ENCODE results near the gene SETD4. TPM values are rescaled to one million over a fixed set of nuclear protein-coding genes. Genes with fewer than 3 reads are reported as not detected.

Gene SETD4
- total RNA-seq, 1 donor from 2014 or later: 21.6 TPM

DNA sequence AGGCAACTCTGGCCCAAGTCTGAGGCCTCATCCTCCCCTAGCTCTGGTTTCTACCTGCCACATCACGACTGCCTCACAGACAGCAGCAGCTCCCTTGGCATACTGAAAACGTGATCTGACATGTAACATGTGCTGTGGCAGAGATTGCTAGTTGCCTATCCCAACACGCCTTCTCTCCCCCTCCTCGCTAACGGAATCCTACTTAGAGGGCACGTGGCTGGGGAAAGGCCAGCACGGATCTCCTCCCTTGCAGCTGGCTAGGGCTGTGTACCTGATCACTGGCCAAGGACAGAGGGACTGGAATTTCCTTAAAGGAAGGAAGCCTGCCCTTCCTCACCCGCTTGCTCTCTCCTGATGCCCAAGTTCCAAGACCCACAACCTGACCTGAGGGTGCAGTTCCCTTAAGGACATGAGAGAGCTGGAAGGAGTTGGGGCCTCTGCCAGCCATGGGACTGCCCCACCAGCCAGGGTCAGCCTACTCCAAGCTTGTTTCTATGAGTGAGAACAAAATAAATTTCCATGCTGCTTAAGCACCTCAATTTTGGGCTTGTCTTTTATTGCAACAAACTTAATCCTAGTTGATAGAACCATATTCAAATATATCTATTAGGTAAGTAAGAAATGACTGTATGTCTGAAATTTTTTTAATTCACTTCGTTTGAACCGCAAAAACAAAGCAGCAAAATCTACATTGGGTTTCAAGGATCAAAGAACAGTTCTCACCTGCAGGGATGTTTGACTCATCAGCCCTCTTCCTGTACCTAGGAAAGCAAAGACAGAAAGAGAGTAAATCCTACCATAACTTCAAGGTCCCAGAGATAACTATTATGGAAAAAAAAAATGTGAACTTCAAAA lies 7.2 kb downstream of the SETD4 start:
- no peak for DNase-seq (ENCODE audit: low spot score)
- H3K4me3 Mint-ChIP-seq: no peak overlapping the region
- Histone ChIP-seq H3K9me3 (ENCODE audit: low read depth) (no peaks in the 10 kb centered on the region), H3K79me2 (ENCODE audit: low read depth) (peaks cover 12% of the 10 kb centered on the region), H3K27me3 (no peaks in the 10 kb centered on the region), H3K27ac (no peak overlapping the region), H3K9ac (no peak overlapping the region), H3K4me3 (no peak overlapping the region), H3K4me2 (no peak overlapping the region), H2AFZ (replicated peaks) (no peak overlapping the region), H3F3A (ENCODE audit: low read depth) (no peaks in the 10 kb centered on the region), H3K36me3 (peaks cover 20% of the 10 kb centered on the region), H3K4me1 (no peaks in the 10 kb centered on the region), H4K20me1 (ENCODE audit: low read depth) (no peaks in the 10 kb centered on the region)
- no peak overlapping the region for H3K27ac Mint-ChIP-seq
- no peak for TF ChIP-seq EZH2 (IDR thresholded peaks at IDR 0.05)
- TF ChIP-seq, protein P1, sequence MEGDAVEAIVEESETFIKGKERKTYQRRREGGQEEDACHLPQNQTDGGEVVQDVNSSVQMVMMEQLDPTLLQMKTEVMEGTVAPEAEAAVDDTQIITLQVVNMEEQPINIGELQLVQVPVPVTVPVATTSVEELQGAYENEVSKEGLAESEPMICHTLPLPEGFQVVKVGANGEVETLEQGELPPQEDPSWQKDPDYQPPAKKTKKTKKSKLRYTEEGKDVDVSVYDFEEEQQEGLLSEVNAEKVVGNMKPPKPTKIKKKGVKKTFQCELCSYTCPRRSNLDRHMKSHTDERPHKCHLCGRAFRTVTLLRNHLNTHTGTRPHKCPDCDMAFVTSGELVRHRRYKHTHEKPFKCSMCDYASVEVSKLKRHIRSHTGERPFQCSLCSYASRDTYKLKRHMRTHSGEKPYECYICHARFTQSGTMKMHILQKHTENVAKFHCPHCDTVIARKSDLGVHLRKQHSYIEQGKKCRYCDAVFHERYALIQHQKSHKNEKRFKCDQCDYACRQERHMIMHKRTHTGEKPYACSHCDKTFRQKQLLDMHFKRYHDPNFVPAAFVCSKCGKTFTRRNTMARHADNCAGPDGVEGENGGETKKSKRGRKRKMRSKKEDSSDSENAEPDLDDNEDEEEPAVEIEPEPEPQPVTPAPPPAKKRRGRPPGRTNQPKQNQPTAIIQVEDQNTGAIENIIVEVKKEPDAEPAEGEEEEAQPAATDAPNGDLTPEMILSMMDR (IDR thresholded peaks at IDR 0.05): no peak
- no peak for TF ChIP-seq EZH2phosphoT487 (IDR thresholded peaks at IDR 0.05)
- H3K4me1 Mint-ChIP-seq: peaks cover 7% of the 10 kb centered on the region
- no peaks in the 10 kb centered on the region for H3K27me3 Mint-ChIP-seq (ENCODE audit: insufficient read depth, low read depth)
- peaks cover 40% of the 10 kb centered on the region for H3K36me3 Mint-ChIP-seq
- no peaks in the 10 kb centered on the region for H3K9me3 Mint-ChIP-seq

DNA sequence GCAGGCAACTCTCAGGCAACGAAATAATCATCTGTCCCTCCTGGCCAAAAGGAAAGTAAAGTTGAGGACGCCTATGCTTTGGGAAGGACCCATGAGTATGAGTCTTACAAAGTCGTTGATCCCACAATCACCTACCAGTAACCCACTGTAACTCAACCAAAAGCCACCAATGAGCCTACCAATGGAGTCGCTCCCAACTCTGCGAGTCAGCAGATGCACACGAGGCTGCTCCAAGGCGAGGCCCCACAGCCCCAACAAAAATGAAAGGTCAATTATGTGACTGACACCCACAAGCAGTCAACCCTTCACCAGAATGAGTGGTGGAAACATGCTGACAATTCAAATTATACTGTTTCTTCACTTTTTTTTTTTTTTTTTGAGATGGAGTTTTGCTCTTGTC lies 12.0 kb downstream of the SETD4 start:
- Histone ChIP-seq H3K4me1 (no peaks in the 10 kb centered on the region), H3K9ac (no peak overlapping the region), H3K4me3 (no peak overlapping the region), H2AFZ (replicated peaks) (no peak overlapping the region), H3K27me3 (no peaks in the 10 kb centered on the region), H3K4me2 (no peak overlapping the region), H4K20me1 (ENCODE audit: low read depth) (no peaks in the 10 kb centered on the region), H3K79me2 (ENCODE audit: low read depth) (no peaks in the 10 kb centered on the region), H3K36me3 (peaks cover 14% of the 10 kb centered on the region), H3K27ac (no peak overlapping the region), H3F3A (ENCODE audit: low read depth) (no peaks in the 10 kb centered on the region), H3K9me3 (ENCODE audit: low read depth) (no peaks in the 10 kb centered on the region)
- H3K36me3 Mint-ChIP-seq: peaks cover 43% of the 10 kb centered on the region
- DNase-seq (ENCODE audit: low spot score): no peak
- no peaks in the 10 kb centered on the region for H3K9me3 Mint-ChIP-seq
- H3K27me3 Mint-ChIP-seq (ENCODE audit: insufficient read depth, low read depth): no peaks in the 10 kb centered on the region
- no peak overlapping the region for H3K27ac Mint-ChIP-seq
- TF ChIP-seq EZH2phosphoT487 (IDR thresholded peaks at IDR 0.05) (no peak), EZH2 (IDR thresholded peaks at IDR 0.05) (no peak)
- TF ChIP-seq, protein P1 (IDR thresholded peaks at IDR 0.05): no peak
- H3K4me3 Mint-ChIP-seq: no peak overlapping the region
- no peaks in the 10 kb centered on the region for H3K4me1 Mint-ChIP-seq

DNA sequence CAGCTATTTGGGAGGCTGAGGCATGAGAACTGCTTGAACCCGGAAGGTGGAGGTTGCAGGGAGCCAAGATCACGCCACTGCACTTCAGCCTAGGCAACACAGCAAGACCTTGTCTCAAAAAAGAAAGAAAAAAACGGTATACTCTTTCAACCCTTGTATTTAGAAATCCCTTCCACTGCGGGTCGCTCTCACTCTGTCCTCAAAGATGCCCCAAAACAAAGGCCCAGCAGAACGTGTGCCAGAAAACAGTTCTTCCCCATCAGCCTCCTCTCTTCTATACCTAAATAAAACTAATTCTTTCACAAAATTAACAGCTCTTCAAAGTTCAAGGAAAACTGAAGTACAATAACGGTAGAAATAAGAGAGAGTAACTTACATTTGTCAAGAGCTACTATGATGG lies 13.2 kb downstream of the SETD4 start:
- TF ChIP-seq, protein P1 (IDR thresholded peaks at IDR 0.05): no peak
- TF ChIP-seq EZH2phosphoT487 (IDR thresholded peaks at IDR 0.05) (no peak), EZH2 (IDR thresholded peaks at IDR 0.05) (no peak)
- no peaks in the 10 kb centered on the region for H3K79me2 ChIP-seq (ENCODE audit: low read depth)
- H3F3A ChIP-seq (ENCODE audit: low read depth): no peaks in the 10 kb centered on the region
- no peak overlapping the region for H3K27ac ChIP-seq
- H3K4me2 ChIP-seq: no peak overlapping the region
- H3K36me3 ChIP-seq: peaks cover 17% of the 10 kb centered on the region
- no peaks in the 10 kb centered on the region for H4K20me1 ChIP-seq (ENCODE audit: low read depth)
- DNase-seq (ENCODE audit: low spot score): no peak
- Mint-ChIP-seq H3K27ac (no peak overlapping the region), H3K27me3 (ENCODE audit: insufficient read depth, low read depth) (no peaks in the 10 kb centered on the region), H3K9me3 (no peaks in the 10 kb centered on the region), H3K4me1 (no peaks in the 10 kb centered on the region), H3K4me3 (no peak overlapping the region), H3K36me3 (peaks cover 45% of the 10 kb centered on the region)
- H2AFZ ChIP-seq (replicated peaks): no peak overlapping the region
- H3K4me3 ChIP-seq: no peak overlapping the region
- H3K4me1 ChIP-seq: no peaks in the 10 kb centered on the region
- H3K9me3 ChIP-seq (ENCODE audit: low read depth): no peaks in the 10 kb centered on the region
- H3K27me3 ChIP-seq: no peaks in the 10 kb centered on the region
- no peak overlapping the region for H3K9ac ChIP-seq

Data from neural progenitor cell (in vitro differentiated cells).